GM19438 (cell line): ENCODE results near the gene CASP7.
"Not testable (repeated sequence)": the region's sequence is repeated elsewhere in the genome, so short reads cannot be mapped to it uniquely, and the experiment has no call there.

Experiments used
- ATAC-seq: cut with Tn5 transposase; IDR thresholded peaks from one replicate; pipeline ENCODE4 v1.9.1; 2021; ENCODE audit warnings: low read depth; ENCODE audit not compliant: unreplicated experiment

Gene CASP7

GRCh38 chr10:113679463-113680189, at the start of gene CASP7:
TSS of gene CASP7 (plus strand) at chr10:113679912. CDS start at chr10:113697494, 17,582 bp downstream.
- peak; percentile 67 for ATAC-seq

GRCh38 chr10:113630929-113631533, 48.7 kb upstream of the CASP7 start:
- ATAC-seq, result no peak

GRCh38 chr10:113631684-113632367, 47.9 kb upstream of the CASP7 start:
- ATAC-seq, result no peak

- no peak for ATAC-seq
Measured at GRCh38 chr10:113639966-113640365, 39.7 kb upstream of the CASP7 start.

- no peak for ATAC-seq
Measured at GRCh38 chr10:113641702-113642101, 38.0 kb upstream of the CASP7 start.

GRCh38 chr10:113643183-113643582, 36.5 kb upstream of the CASP7 start:
- ATAC-seq, result no peak

- ATAC-seq, result no peak
Measured at GRCh38 chr10:113644185-113645120, 35.3 kb upstream of the CASP7 start.

GRCh38 chr10:113646336-113647201, 33.1 kb upstream of the CASP7 start:
- ATAC-seq, result no peak

GRCh38 chr10:113647812-113648211, 31.9 kb upstream of the CASP7 start:
- ATAC-seq, result no peak

GRCh38 chr10:113648478-113648877, 31.2 kb upstream of the CASP7 start:
- ATAC-seq, result no peak

- ATAC-seq, result no peak
Measured at GRCh38 chr10:113650172-113650571, 29.5 kb upstream of the CASP7 start.

GRCh38 chr10:113651021-113651420, 28.7 kb upstream of the CASP7 start:
- ATAC-seq, result no peak

- ATAC-seq, result no peak
Measured at GRCh38 chr10:113651898-113652297, 27.8 kb upstream of the CASP7 start.

GRCh38 chr10:113652456-113652855, 27.3 kb upstream of the CASP7 start:
- not testable (repeated sequence) for ATAC-seq

- ATAC-seq, result no peak
Measured at GRCh38 chr10:113656896-113657295, 22.8 kb upstream of the CASP7 start.

- ATAC-seq, result no peak
Measured at GRCh38 chr10:113657544-113657943, 22.2 kb upstream of the CASP7 start.

GRCh38 chr10:113661332-113661731, 18.4 kb upstream of the CASP7 start:
- no peak for ATAC-seq

- no peak for ATAC-seq
Measured at GRCh38 chr10:113663142-113663541, 16.6 kb upstream of the CASP7 start.

GRCh38 chr10:113663908-113664307, 15.8 kb upstream of the CASP7 start, which contains the start of gene NRAP:
TSS of gene NRAP (minus strand) at chr10:113664041. CDS start at chr10:113663882, 159 bp downstream.
- no peak for ATAC-seq

- ATAC-seq, result no peak
Measured at GRCh38 chr10:113665352-113665751, 14.4 kb upstream of the CASP7 start.
